GM12864 (cell line): ENCODE results near the gene KLHL5.

Experiments used
- DNase-seq: peaks from one replicate; pipeline ENCODE4 v3.0.0-alpha.2; 2011; ENCODE audit warnings: low read depth
- H3K4me3 ChIP-seq: 2 replicates; pipeline ENCODE4 v1.5.1; 2011; ENCODE audit warnings: mild to moderate bottlenecking, low read depth, low read length, control low read depth
- CTCF ChIP-seq: IDR thresholded peaks from 2 replicates; pipeline ENCODE4 v1.5.1; 2011; ENCODE audit warnings: low read depth, mild to moderate bottlenecking, moderate library complexity, low read length, control low read depth, inconsistent platforms; ENCODE audit errors: missing control alignments

Gene KLHL5

DNA sequence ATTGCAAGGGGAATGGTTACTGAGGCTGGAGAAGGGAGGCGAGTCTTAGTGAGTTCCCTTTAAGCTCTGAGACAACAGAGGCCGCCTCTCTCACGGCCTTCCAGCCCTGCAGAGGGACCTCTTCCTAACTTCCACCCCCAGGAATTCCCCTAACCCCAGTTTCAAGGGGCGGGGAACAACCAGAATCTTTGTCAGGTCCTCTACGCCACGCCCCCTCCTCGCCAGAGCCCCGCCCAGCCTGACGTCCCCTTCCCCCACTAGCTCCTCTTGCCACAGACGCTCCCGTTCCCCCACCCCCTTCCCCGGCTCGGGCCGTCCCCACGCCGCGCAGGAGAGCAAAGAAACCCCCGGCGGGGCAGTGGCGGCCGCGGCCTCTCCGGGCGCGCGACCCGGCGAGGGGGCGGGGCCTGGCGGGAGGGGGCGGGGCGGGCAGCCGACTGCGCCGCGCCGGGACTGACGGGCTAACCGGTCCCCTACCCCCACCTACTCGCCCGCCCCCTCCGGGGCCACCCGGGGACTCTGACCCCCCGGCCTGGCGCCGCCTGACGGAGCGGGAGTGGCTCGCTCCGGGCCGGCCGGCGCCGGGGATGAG is 17.6 kb upstream of the KLHL5 start:
- peak; percentile 88 for DNase-seq
- no peak for TF ChIP-seq CTCF
- H3K4me3 ChIP-seq: peak overlapping the region; percentile 78

DNA sequence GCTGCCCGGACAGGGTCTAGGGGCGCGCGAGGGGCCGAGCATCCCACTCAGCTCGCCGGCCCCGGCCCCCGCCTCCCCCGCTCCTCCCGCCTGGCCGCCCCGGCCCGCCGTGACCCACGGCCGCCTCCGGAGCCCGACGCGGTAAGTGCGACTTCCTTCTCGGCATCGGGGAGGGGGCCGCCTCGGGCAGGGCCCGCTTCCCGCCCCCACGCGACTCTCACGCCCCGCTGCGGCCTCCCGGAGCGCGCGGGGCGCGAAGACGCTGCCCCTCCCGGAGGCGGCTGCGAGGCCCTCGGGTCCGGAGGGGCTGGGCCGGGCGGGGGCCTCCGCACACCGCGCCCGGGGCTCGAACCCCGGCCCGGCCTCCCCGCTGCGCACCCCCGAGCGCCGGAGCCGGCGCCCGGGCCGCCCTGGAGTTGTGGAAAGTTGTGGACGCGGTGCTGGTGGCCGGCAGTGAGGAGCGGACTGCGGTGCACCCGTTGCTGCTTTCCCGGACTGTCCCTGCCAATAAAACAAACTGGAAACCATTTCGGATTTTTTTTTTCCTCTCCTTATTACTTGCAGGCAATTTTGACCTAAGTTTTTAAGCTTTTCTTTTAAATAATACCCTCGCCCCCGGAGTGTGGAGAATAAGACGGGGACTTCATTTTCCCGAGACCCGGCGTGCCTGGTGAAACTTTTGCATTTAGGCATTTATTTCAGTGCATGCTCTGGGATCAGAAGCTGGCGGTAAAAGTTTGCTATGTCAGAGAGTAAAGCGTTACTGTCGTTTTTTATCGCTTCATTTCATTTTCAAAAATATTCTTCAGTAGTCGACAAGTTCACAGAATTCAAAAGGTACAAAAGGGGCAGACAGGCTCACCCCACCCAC is 16.8 kb upstream of the KLHL5 start:
- DNase-seq: no peak
- peak overlapping the region; percentile 78 for H3K4me3 ChIP-seq
- no peak for TF ChIP-seq CTCF

GRCh38 chr4:39045827-39046221 is 16.2 kb upstream of the KLHL5 start:
- DNase-seq: no peak
- H3K4me3 ChIP-seq: peak overlapping the region; percentile 78
- no peak for TF ChIP-seq CTCF

GRCh38 chr4:39046249-39046648 is 15.8 kb upstream of the KLHL5 start:
- no peak for TF ChIP-seq CTCF
- H3K4me3 ChIP-seq: peak overlapping the region; percentile 78
- DNase-seq: no peak

GRCh38 chr4:39047681-39048080 is 14.4 kb upstream of the KLHL5 start:
- no peak for DNase-seq
- TF ChIP-seq CTCF: no peak
- H3K4me3 ChIP-seq: no peak overlapping the region

GRCh38 chr4:39048311-39048710 is 13.7 kb upstream of the KLHL5 start:
- DNase-seq: no peak
- TF ChIP-seq CTCF: no peak
- H3K4me3 ChIP-seq: no peak overlapping the region
